ENCODE data around the gene NOTUM. TPM values are rescaled to one million over a fixed set of nuclear protein-coding genes. Genes with fewer than 3 reads are reported as not detected.
A peak's percentile ranks its signal among the peaks of the same experiment; 100 is the strongest.

The NOTUM gene
- total and polyA plus RNA-seq, 9 of the 15 experiments (the other 6 are each of a cell fraction or from before 2014, with no cell fraction given): 0.03 to 14.0 (median 4.1) TPM

DNA sequence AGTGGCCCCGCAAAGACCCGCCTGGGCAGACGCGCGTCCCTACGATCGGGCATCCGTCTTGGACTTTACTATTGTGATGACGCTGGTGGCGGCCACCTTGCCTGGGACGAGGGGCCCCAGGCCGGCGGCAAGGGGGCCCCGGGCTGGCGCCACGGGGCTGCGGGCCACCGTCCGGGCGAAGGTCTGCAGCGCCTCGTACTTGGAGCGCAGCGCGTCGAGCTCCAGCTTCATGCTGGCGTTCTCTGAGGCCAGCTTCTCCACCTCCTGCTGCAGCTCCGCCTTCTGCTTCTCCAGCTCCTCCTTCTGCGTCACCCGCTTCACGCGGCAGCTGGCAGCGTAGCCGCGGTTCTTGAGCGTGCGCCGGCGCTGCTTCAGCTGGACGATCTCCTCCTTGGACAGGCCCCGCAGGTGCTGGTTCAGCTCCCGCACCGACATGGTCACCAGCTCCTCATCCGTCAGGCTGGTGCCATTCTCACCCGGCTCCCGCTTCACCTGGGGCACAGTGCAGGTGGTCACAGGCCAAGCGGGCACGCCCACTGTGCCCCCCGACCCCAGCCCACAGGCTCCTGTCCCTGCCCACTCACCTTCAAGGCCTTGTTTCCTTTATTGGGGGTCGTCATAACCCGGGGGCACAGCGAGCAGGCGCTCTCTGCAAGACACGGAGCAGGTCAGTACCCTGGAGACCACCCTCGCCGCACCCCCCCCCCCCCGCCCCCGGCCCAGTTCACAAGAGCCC is 38.3 kb downstream of the NOTUM start (continued):
- TF ChIP-seq, protein P1, sequence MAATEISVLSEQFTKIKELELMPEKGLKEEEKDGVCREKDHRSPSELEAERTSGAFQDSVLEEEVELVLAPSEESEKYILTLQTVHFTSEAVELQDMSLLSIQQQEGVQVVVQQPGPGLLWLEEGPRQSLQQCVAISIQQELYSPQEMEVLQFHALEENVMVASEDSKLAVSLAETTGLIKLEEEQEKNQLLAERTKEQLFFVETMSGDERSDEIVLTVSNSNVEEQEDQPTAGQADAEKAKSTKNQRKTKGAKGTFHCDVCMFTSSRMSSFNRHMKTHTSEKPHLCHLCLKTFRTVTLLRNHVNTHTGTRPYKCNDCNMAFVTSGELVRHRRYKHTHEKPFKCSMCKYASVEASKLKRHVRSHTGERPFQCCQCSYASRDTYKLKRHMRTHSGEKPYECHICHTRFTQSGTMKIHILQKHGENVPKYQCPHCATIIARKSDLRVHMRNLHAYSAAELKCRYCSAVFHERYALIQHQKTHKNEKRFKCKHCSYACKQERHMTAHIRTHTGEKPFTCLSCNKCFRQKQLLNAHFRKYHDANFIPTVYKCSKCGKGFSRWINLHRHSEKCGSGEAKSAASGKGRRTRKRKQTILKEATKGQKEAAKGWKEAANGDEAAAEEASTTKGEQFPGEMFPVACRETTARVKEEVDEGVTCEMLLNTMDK (IDR thresholded peaks at IDR 0.05; ENCODE audit: borderline replicate concordance, insufficient read depth, low read depth, low read length, poor library complexity, severe bottlenecking): no peak
- TF ChIP-seq GTF2E2 (tag; IDR thresholded peaks at IDR 0.05) (no peak), CXXC5 (CRISPR knock-in tag; IDR thresholded peaks at IDR 0.05) (peak; percentile 72), RBM15 (IDR thresholded peaks at IDR 0.05; ENCODE audit: insufficient read depth, low read length) (no peak), XRCC4 (IDR thresholded peaks at IDR 0.05; ENCODE audit: extremely low read depth, insufficient read depth, insufficient read length) (no peak), MAFK (IDR thresholded peaks at IDR 0.05; ENCODE audit: low read length) (no peak), MTA1 (IDR thresholded peaks at IDR 0.05; ENCODE audit: borderline replicate concordance) (no peak), SMARCA5 (IDR thresholded peaks at IDR 0.05) (no peak), SIN3A (IDR thresholded peaks at IDR 0.05; ENCODE audit: borderline replicate concordance in 2 of 2, control insufficient read depth in 1 of 2, low read depth in 2 of 2, low read length in 2 of 2) (peak; percentile 61 to 82; a peak in 3 of 4 replicates), NR4A1 (CRISPR knock-in tag; IDR thresholded peaks at IDR 0.05) (no peak), NR4A1 (tag; IDR thresholded peaks at IDR 0.05) (0 out of 2 replicates have a peak, but pooled peaks have one; percentile 47), RAD51 (IDR thresholded peaks at IDR 0.05; ENCODE audit: borderline replicate concordance, low read depth) (no peak), POLR2G (IDR thresholded peaks at IDR 0.05; ENCODE audit: low read depth, low read length) (peak; percentile 79), ZNF778 (CRISPR knock-in tag; IDR thresholded peaks at IDR 0.05) (no peak), ASH1L (IDR thresholded peaks at IDR 0.05; ENCODE audit: borderline replicate concordance, low read depth, partially characterized antibody) (no peak)
- TF ChIP-seq, protein P2, sequence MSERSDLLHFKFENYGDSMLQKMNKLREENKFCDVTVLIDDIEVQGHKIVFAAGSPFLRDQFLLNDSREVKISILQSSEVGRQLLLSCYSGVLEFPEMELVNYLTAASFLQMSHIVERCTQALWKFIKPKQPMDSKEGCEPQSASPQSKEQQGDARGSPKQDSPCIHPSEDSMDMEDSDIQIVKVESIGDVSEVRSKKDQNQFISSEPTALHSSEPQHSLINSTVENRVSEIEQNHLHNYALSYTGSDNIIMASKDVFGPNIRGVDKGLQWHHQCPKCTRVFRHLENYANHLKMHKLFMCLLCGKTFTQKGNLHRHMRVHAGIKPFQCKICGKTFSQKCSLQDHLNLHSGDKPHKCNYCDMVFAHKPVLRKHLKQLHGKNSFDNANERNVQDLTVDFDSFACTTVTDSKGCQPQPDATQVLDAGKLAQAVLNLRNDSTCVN (CRISPR knock-in tag; IDR thresholded peaks at IDR 0.05): no peak
- TF ChIP-seq, protein P3, sequence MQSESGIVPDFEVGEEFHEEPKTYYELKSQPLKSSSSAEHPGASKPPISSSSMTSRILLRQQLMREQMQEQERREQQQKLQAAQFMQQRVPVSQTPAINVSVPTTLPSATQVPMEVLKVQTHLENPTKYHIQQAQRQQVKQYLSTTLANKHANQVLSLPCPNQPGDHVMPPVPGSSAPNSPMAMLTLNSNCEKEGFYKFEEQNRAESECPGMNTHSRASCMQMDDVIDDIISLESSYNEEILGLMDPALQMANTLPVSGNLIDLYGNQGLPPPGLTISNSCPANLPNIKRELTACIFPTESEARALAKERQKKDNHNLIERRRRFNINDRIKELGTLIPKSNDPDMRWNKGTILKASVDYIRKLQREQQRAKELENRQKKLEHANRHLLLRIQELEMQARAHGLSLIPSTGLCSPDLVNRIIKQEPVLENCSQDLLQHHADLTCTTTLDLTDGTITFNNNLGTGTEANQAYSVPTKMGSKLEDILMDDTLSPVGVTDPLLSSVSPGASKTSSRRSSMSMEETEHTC (IDR thresholded peaks at IDR 0.05): no peak
- TF ChIP-seq, protein P4, sequence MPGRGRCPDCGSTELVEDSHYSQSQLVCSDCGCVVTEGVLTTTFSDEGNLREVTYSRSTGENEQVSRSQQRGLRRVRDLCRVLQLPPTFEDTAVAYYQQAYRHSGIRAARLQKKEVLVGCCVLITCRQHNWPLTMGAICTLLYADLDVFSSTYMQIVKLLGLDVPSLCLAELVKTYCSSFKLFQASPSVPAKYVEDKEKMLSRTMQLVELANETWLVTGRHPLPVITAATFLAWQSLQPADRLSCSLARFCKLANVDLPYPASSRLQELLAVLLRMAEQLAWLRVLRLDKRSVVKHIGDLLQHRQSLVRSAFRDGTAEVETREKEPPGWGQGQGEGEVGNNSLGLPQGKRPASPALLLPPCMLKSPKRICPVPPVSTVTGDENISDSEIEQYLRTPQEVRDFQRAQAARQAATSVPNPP (IDR thresholded peaks at IDR 0.05; ENCODE audit: borderline replicate concordance, insufficient read depth, insufficient read length): no peak
- TF ChIP-seq, protein P5, sequence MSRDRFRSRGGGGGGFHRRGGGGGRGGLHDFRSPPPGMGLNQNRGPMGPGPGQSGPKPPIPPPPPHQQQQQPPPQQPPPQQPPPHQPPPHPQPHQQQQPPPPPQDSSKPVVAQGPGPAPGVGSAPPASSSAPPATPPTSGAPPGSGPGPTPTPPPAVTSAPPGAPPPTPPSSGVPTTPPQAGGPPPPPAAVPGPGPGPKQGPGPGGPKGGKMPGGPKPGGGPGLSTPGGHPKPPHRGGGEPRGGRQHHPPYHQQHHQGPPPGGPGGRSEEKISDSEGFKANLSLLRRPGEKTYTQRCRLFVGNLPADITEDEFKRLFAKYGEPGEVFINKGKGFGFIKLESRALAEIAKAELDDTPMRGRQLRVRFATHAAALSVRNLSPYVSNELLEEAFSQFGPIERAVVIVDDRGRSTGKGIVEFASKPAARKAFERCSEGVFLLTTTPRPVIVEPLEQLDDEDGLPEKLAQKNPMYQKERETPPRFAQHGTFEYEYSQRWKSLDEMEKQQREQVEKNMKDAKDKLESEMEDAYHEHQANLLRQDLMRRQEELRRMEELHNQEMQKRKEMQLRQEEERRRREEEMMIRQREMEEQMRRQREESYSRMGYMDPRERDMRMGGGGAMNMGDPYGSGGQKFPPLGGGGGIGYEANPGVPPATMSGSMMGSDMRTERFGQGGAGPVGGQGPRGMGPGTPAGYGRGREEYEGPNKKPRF (IDR thresholded peaks at IDR 0.05; ENCODE audit: low read depth, low read length): no peak
